Measurements from ENCODE around the gene CREG2.
"Not testable (repeated sequence)": the region's sequence is repeated elsewhere in the genome, so short reads cannot be mapped to it uniquely, and the experiment has no call there.

The CREG2 gene

DNA sequence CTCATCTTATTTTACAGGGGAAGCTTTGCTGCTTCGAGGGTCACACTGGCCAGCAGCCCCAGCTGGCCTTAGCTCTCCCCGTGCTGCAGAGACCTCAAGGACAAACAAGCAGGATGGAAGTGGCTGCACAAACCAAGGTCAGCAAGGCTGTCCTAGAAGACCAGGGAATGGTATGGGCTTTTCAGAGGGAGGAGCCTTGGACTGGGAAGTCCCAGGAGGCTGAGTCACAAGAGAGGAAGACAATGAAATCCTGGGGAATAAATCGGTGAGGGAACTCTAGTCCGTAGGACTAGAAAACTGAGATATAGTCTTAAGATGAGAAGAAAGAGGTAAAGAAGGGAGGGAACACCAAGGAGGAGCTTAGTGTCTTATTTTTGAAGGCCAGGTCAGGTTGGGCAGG is 15.7 kb downstream of the CREG2 start:
- no peak for DNase-seq

GRCh38 chr2:101369100-101369499 is 18.2 kb downstream of the CREG2 start:
- no peak for DNase-seq

GRCh38 chr2:101368376-101368775 is 18.9 kb downstream of the CREG2 start:
- no peak for DNase-seq

DNA sequence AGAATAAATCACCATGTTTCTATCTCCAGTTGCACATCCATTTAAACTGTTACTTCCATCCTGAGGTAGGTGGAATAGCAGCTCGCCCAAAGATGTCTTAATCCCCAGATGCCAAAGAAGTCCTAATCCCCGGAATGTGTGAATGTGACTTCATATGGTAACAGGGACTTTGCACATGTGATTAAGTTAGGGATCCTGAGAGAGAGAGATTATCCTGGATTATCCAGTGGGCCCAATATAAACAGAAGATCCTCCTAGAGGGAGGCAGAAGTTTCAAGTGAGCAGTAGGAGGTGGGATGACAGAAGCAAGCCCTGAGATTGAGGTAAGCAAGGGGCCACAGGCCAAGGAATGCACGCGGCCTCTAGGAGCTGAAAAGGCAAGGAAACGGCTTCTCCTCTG is 19.8 kb downstream of the CREG2 start:
- no peak for DNase-seq

GRCh38 chr2:101364878-101365277 is 22.4 kb downstream of the CREG2 start:
- DNase-seq, result no peak

GRCh38 chr2:101362777-101363176 is 24.5 kb downstream of the CREG2 start:
- no peak for DNase-seq

- no peak for DNase-seq
These were observed 25.0 kb downstream of the CREG2 start for GRCh38 chr2:101362316-101362715.

DNA sequence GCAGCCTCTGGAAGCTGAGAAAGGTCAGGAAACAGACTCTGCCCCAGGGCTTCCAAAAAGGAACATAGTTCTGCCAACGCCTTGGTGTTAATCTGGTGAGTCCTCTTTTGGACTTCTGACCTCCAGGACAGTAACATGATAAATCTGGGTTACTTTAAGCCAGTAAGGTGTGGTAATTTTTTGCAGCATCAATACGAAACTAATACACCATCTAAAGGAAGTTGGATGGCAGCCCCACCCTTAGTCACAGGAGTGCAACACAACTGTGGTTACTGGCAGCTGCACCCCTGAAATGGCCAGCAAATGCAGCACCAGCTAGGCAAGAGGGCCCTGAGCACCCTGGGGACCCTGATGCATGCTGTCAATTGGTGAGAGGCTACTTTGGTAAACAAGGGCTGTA is 25.8 kb downstream of the CREG2 start:
- no peak for DNase-seq

- DNase-seq, result peak; percentile 32 to 57
These were observed 26.2 kb downstream of the CREG2 start for GRCh38 chr2:101361121-101361520.

- DNase-seq, result no peak
These were observed 27.1 kb downstream of the CREG2 start for GRCh38 chr2:101360232-101360631.

DNA sequence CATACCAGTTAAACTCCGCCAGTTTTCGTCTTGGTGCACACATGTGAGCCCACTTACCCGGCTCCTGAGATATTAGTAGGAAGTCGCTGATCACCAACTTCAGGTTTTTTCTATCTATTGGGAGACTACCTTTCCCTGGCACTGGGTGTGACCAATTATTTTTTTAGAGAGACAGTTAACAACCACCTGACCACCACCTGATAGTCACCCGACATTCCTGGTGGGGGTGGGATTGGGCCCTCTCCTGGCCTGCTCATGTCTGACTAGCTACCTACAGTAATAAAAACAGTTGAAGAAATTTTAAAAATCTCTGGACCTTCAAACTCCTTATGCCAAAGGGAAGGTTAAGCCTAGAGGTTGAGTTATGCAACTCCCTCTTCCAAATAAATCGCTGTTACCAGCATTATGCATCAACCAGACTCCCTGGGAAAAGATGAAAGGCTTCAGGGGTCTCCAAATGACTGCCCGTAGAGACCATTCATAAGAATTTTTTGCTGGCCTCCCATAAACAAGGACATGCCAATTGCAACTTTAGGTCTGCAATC is 27.8 kb downstream of the CREG2 start:
- DNase-seq, result no peak

DNA sequence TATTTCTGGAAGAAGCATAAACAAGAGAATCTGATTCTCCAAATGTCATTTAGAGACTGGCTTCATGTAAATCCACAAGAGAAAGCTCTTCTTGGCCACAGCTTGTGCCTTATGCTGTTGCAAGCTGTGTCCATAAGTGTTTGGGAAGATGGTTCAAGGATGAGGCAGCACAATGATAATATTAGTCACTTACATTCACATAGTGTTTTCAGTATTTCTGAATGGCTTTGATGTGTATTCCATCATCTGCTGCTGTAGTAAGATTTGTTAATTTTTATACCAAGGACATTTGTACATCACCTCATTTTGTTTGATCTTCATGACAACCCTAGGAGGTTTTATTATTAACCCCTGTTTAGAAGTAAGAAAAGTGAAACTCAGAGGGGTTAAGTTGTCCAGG is 29.9 kb downstream of the CREG2 start:
- DNase-seq, result no peak

GRCh38 chr2:101356521-101356920 is 30.8 kb downstream of the CREG2 start:
- no peak for DNase-seq

DNA sequence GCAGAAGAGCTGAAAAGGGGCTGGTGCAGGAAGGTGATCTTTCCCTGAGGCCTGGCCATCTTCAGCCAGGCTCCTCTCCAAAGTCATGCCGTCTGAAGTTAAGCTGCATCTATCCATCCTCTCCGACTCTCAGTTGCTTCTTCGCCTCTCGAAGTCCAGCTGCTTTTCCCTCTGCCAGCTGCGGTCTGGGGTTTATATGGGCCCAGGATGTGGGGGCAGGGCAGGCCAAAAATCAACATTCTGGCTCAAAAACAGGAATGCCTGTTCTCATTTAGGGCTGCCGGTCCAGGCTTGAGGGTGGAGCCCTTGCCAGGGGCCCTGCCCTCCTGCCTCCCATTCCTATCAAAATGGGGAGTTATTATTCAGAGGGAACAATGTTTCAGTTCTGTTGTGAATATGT is 31.2 kb downstream of the CREG2 start:
- no peak for DNase-seq

GRCh38 chr2:101355401-101356054 is 31.8 kb downstream of the CREG2 start:
- no peak for DNase-seq

GRCh38 chr2:101354420-101355311 is 32.6 kb downstream of the CREG2 start:
- DNase-seq, result no peak

DNA sequence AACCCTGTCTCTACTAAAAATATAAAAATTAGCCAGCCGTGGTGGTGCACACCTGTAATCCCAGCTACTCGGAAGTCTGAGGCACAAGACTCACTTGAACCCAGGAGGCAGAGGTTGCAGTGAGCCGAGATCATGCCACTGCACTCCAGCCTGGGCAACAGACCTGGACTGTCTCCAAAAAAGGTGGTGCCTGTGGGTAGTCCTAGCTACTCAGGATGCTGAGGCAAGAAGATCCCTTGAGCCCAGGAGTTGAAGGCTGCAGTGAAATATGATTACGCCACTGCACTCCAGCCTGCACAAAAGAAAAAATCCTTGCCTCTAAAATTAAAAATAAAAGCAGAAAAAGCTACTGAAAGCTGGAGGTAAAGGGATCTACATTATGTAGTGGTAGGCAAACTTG is 34.7 kb downstream of the CREG2 start:
- not testable (repeated sequence) for DNase-seq

DNA sequence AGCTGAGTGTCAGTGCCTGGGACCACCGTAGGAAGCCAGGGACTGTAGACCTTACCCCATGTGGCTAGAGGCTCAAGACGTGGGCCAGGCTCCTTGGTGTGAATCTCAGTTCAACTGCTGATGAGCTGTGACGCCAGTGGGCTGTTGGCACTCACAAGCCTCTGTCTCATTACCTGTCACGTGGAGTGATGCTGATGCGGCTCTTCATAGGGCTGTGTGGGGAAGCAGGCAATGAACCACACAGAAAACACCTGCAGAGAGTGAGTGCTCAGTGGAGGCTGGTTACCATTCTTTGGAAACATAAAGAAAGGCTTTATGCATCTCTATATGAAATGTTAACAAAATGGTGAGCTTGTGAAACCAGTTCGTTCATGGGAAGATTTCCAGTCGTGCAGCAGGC is 36.1 kb downstream of the CREG2 start:
- no peak for DNase-seq

DNA sequence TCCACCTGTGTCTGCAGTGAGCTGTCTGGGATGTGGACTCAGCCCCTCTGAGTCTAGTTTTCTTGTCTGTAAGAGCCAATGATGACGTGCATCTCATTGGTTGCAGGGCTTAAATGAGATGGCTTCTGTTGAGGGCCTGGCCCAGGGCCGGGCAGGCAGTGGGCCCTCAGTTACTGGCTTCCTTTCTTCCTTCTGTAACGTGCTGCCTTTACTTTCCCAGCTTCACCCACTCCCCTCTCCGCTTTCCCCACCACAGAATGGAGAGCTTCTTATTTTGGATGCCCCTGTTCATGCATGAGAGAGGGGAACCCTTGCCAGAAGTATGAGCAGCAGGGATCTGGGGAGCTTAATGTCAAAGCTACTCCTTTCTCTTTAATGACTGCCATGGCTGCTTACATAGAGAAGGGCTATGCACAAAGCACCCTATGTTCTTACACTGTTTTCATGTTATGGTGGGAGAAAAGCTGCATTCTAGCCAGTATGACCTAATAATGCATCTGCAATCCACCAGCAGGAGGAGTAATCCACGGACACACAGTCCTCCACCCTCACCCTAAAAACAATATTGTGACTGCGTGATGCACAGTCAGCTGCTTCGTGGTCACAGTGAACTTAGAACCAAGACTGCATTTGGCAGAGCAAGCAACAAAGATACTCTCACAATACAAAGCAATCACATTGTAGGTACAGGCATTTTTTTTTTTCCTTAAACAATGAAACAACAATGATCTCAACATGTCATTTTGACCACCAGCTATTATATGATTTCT is 37.2 kb downstream of the CREG2 start:
- DNase-seq, result no peak

DNA sequence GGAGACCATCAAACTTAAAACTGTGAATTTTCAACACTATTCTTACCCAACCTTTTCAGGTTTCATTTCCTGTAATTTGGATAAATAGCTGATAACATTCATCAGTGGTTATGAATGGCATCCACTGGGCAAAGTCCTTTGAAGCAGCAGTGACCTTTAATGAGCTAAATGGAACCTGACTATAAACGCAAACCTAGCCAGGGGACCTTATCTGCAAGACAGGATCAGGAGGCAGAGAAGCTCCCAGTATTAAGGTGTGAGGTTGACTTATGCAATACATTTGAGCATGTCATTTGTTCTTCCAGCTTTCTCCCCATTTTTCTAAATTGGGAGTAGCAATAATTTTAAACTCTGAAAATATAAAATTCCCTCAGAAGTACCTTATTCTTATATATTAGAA is 38.4 kb downstream of the CREG2 start:
- peak in 1 of 2 experiments; percentile 12 for DNase-seq

- DNase-seq, result no peak
These were observed 40.4 kb downstream of the CREG2 start for GRCh38 chr2:101346909-101347308.

DNA sequence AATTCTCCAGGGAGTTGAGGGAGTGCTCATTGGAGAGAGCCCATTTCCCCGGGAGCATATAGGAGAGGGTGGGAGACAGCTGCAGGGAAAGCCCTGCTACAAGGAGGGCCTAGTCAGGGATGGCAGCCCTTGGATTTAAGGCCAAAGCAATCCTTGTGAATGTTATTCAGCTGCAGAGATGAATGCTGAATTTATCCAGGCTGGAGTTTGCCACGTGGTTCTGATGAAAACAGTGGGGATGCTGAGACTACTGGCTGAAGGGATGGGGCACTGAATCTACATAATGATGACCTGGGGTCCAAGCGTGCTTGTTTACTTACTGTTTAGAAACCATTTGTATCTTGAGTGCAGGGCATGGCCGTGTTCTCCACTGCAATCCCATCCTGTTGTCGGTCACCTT is 43.2 kb downstream of the CREG2 start:
- no peak for DNase-seq

- DNase-seq, result no peak
These were observed 44.7 kb downstream of the CREG2 start for GRCh38 chr2:101342625-101343008.

Measured in NCI-H526 (cell line).